SK-N-SH treated with all-trans-retinoic acid at 6 μM for 48 hours (cell line): ENCODE data around the gene PPAT.

Experiments used
- ATAC-seq: fragments of 200-7000 bp; cut with Tn5 transposase; 3 replicates; pipeline ENCODE4 v1.9.1; 2020; ENCODE audit warnings: mild to moderate bottlenecking, moderate library complexity
- ARNTL ChIP-seq: fragments of 450-650 bp; formaldehyde crosslinking; IDR thresholded peaks from 2 replicates; pipeline ENCODE4 v1.5.0; 2020; ENCODE audit warnings: low read depth, mild to moderate bottlenecking, moderate library complexity, borderline replicate concordance
- CREB5 ChIP-seq: fragments of 250-450 bp; sonication (Bioruptor Pico); IDR thresholded peaks from 2 replicates; pipeline ENCODE4 v1.5.1; 2020; ENCODE audit warnings: low read depth, mild to moderate bottlenecking, moderate library complexity
- GLIS3 ChIP-seq: fragments of 250-450 bp; sonication (Bioruptor Pico); IDR thresholded peaks from 2 replicates; pipeline ENCODE4 v1.5.0; 2020; ENCODE audit warnings: mild to moderate bottlenecking, moderate library complexity
- OSR1 ChIP-seq: fragments of 250-450 bp; sonication (Bioruptor Pico); IDR thresholded peaks from 2 replicates; pipeline ENCODE4 v1.8.0; 2022; ENCODE audit warnings: moderate library complexity, mild to moderate bottlenecking, inconsistent platforms
- PPARA ChIP-seq: fragments of 250-450 bp; sonication (Bioruptor Pico); IDR thresholded peaks from 2 replicates; pipeline ENCODE4 v1.5.0; 2020; ENCODE audit warnings: mild to moderate bottlenecking, borderline replicate concordance
- RARB ChIP-seq: fragments of 250-450 bp; sonication (Bioruptor Pico); IDR thresholded peaks from 2 replicates; pipeline ENCODE4 v1.8.0; 2021; ENCODE audit warnings: mild to moderate bottlenecking, moderate library complexity
- SNAI2 ChIP-seq: fragments of 250-450 bp; sonication (Bioruptor Pico); IDR thresholded peaks from 2 replicates; pipeline ENCODE4 v1.5.0; 2020; ENCODE audit warnings: mild to moderate bottlenecking, moderate library complexity
- TCF4 ChIP-seq: fragments of 250-450 bp; sonication (Bioruptor Pico); IDR thresholded peaks from 2 replicates; pipeline ENCODE4 v1.8.0; 2021; ENCODE audit warnings: mild to moderate bottlenecking, moderate library complexity, borderline replicate concordance
- TOX ChIP-seq: fragments of 250-450 bp; sonication (Bioruptor Pico); IDR thresholded peaks from 2 replicates; pipeline ENCODE4 v1.8.0; 2021; ENCODE audit warnings: mild to moderate bottlenecking, moderate library complexity, borderline replicate concordance
- ZC3H10 ChIP-seq: fragments of 250-450 bp; sonication (Bioruptor Pico); IDR thresholded peaks from 2 replicates; pipeline ENCODE4 v1.5.1; 2021; ENCODE audit warnings: mild to moderate bottlenecking, moderate library complexity
- ZFP3 ChIP-seq: fragments of 250-450 bp; sonication (Bioruptor Pico); IDR thresholded peaks from 2 replicates; pipeline ENCODE4 v1.5.0; 2020; ENCODE audit warnings: mild to moderate bottlenecking, moderate library complexity
- ZFP30 ChIP-seq: fragments of 450-650 bp; formaldehyde crosslinking; IDR thresholded peaks from 2 replicates; pipeline ENCODE4 v1.5.0; 2022; ENCODE audit warnings: mild to moderate bottlenecking, moderate library complexity
- ZNF565 ChIP-seq: fragments of 450-650 bp; formaldehyde crosslinking; conservative IDR thresholded peaks from 2 replicates; pipeline ENCODE4 v1.5.0; 2020; ENCODE audit warnings: low read depth, mild to moderate bottlenecking, moderate library complexity
- ZNF70 ChIP-seq: fragments of 450-650 bp; formaldehyde crosslinking; IDR thresholded peaks from 2 replicates; pipeline ENCODE4 v1.5.0; 2020; ENCODE audit warnings: mild to moderate bottlenecking, moderate library complexity
- ZNF8 ChIP-seq: fragments of 450-650 bp; formaldehyde crosslinking; IDR thresholded peaks from 2 replicates; pipeline ENCODE4 v1.5.0; 2020; ENCODE audit warnings: mild to moderate bottlenecking, moderate library complexity
- TF ChIP-seq, protein P1 (sequence below): fragments of 250-450 bp; sonication (Bioruptor Pico); IDR thresholded peaks from 2 replicates; pipeline ENCODE4 v1.5.0; 2020; ENCODE audit warnings: mild to moderate bottlenecking, moderate library complexity
- TF ChIP-seq, protein P2 (sequence below): fragments of 250-450 bp; sonication (Bioruptor Pico); IDR thresholded peaks from 2 replicates; pipeline ENCODE4 v1.5.1; 2021; ENCODE audit warnings: mild to moderate bottlenecking, moderate library complexity
- TF ChIP-seq, protein P3 (sequence below): fragments of 250-450 bp; sonication (Bioruptor Pico); IDR thresholded peaks from 2 replicates; pipeline ENCODE4 v1.8.0; 2021; ENCODE audit warnings: low read depth, mild to moderate bottlenecking, moderate library complexity, borderline replicate concordance
- TF ChIP-seq, protein P4 (sequence below): fragments of 250-450 bp; sonication (Bioruptor Pico); IDR thresholded peaks from 2 replicates; pipeline ENCODE4 v1.8.0; 2020; ENCODE audit warnings: mild to moderate bottlenecking, moderate library complexity, borderline replicate concordance

Gene PPAT

DNA sequence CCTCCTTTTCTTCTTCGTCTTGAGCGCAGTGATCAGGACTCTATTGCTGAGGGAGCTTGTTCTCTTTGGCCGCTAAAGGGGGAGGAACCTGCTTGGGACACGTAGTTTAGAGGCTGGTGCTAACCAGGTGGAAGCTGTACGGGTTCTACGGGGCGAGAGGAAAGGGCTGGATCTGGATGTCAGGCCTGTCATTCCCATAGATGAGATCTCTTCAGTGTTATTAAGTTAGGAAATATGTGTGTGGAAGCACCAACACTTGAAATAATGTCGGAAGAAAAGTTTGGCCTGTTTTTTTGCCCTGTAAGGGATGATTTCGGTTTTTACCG is 32.6 kb upstream of the PPAT start:
- peak; percentile 56 for ATAC-seq
- TF ChIP-seq, protein P1, sequence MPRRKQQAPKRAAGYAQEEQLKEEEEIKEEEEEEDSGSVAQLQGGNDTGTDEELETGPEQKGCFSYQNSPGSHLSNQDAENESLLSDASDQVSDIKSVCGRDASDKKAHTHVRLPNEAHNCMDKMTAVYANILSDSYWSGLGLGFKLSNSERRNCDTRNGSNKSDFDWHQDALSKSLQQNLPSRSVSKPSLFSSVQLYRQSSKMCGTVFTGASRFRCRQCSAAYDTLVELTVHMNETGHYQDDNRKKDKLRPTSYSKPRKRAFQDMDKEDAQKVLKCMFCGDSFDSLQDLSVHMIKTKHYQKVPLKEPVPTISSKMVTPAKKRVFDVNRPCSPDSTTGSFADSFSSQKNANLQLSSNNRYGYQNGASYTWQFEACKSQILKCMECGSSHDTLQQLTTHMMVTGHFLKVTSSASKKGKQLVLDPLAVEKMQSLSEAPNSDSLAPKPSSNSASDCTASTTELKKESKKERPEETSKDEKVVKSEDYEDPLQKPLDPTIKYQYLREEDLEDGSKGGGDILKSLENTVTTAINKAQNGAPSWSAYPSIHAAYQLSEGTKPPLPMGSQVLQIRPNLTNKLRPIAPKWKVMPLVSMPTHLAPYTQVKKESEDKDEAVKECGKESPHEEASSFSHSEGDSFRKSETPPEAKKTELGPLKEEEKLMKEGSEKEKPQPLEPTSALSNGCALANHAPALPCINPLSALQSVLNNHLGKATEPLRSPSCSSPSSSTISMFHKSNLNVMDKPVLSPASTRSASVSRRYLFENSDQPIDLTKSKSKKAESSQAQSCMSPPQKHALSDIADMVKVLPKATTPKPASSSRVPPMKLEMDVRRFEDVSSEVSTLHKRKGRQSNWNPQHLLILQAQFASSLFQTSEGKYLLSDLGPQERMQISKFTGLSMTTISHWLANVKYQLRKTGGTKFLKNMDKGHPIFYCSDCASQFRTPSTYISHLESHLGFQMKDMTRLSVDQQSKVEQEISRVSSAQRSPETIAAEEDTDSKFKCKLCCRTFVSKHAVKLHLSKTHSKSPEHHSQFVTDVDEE: no peak
- TF ChIP-seq ARNTL (no peak), ZNF565 (CRISPR knock-in tag) (no peak), SNAI2 (CRISPR knock-in tag) (no peak), GLIS3 (CRISPR knock-in tag) (no peak), OSR1 (no peak), PPARA (no peak), CREB5 (no peak), TCF4 (CRISPR knock-in tag) (no peak), ZC3H10 (CRISPR knock-in tag) (no peak), ZFP30 (no peak)
- TF ChIP-seq, protein P2, sequence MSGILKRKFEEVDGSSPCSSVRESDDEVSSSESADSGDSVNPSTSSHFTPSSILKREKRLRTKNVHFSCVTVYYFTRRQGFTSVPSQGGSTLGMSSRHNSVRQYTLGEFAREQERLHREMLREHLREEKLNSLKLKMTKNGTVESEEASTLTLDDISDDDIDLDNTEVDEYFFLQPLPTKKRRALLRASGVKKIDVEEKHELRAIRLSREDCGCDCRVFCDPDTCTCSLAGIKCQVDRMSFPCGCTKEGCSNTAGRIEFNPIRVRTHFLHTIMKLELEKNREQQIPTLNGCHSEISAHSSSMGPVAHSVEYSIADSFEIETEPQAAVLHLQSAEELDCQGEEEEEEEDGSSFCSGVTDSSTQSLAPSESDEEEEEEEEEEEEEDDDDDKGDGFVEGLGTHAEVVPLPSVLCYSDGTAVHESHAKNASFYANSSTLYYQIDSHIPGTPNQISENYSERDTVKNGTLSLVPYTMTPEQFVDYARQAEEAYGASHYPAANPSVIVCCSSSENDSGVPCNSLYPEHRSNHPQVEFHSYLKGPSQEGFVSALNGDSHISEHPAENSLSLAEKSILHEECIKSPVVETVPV (CRISPR knock-in tag): no peak
- TF ChIP-seq, protein P3, sequence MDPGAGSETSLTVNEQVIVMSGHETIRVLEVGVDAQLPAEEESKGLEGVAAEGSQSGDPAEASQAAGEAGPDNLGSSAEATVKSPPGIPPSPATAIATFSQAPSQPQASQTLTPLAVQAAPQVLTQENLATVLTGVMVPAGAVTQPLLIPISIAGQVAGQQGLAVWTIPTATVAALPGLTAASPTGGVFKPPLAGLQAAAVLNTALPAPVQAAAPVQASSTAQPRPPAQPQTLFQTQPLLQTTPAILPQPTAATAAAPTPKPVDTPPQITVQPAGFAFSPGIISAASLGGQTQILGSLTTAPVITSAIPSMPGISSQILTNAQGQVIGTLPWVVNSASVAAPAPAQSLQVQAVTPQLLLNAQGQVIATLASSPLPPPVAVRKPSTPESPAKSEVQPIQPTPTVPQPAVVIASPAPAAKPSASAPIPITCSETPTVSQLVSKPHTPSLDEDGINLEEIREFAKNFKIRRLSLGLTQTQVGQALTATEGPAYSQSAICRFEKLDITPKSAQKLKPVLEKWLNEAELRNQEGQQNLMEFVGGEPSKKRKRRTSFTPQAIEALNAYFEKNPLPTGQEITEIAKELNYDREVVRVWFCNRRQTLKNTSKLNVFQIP: no peak

GRCh38 chr4:56467284-56468096 is 32.1 kb upstream of the PPAT start, which contains the start of gene SRP72:
TSS of gene SRP72 (plus strand) at chr4:56467617. CDS start at chr4:56467636, 19 bp downstream.
- peak; percentile 91 for ATAC-seq
- TF ChIP-seq ZFP3 (CRISPR knock-in tag) (0 out of 2 replicates have a peak, but pooled peaks have one; percentile 45), ZNF565 (CRISPR knock-in tag) (no peak)
- TF ChIP-seq, all 23 proteins: peak for 1

DNA sequence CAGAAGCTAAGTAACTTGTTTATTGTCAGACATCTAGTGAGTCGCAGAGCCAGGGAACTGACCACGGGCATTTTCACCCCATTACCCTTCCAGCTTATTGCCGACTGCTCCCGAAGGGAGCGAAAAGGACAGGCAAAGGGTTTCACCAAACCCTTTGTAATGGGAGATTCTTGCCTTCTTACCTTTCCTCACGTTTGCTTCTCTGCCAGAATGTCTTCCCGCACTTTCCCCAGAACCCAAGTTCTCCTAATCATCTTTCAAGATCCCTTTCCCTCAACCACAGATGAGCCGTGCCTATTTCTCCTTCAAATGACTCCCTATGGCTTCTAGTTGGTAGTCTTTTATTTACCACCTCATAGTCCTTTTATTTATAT is 31.5 kb upstream of the PPAT start:
- TF ChIP-seq GLIS3 (CRISPR knock-in tag) (no peak), PPARA (no peak), ZC3H10 (CRISPR knock-in tag) (no peak), OSR1 (no peak), RARB (CRISPR knock-in tag) (no peak), SNAI2 (CRISPR knock-in tag) (no peak), ZNF70 (CRISPR knock-in tag) (no peak), ZNF565 (CRISPR knock-in tag) (no peak), ZNF8 (CRISPR knock-in tag) (no peak), ZFP30 (no peak), TCF4 (CRISPR knock-in tag) (no peak), CREB5 (no peak), ARNTL (no peak), TOX (CRISPR knock-in tag) (no peak)
- TF ChIP-seq, protein P1: no peak
- TF ChIP-seq, protein P4, sequence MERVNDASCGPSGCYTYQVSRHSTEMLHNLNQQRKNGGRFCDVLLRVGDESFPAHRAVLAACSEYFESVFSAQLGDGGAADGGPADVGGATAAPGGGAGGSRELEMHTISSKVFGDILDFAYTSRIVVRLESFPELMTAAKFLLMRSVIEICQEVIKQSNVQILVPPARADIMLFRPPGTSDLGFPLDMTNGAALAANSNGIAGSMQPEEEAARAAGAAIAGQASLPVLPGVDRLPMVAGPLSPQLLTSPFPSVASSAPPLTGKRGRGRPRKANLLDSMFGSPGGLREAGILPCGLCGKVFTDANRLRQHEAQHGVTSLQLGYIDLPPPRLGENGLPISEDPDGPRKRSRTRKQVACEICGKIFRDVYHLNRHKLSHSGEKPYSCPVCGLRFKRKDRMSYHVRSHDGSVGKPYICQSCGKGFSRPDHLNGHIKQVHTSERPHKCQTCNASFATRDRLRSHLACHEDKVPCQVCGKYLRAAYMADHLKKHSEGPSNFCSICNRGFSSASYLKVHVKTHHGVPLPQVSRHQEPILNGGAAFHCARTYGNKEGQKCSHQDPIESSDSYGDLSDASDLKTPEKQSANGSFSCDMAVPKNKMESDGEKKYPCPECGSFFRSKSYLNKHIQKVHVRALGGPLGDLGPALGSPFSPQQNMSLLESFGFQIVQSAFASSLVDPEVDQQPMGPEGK (CRISPR knock-in tag): no peak
- TF ChIP-seq, protein P2 (CRISPR knock-in tag): no peak

GRCh38 chr4:56466296-56466761 is 30.9 kb upstream of the PPAT start:
- peak; percentile 71 for ATAC-seq

More for the DNA sequence above, 31.5 kb upstream of the PPAT start:
- 0 out of 3 replicates have a peak, but pooled peaks have one; percentile 2 for ATAC-seq
